Fibroblast of lung (primary cell): ENCODE data around the gene MYO5B. TPM values are rescaled to one million over a fixed set of nuclear protein-coding genes. Genes with fewer than 3 reads are reported as not detected.

Source experiments
- DNase-seq, 2 donors: peaks; one replicate each; pipeline versions ENCODE4 v3.0.0 to v3.0.0-alpha.2; 2010; ENCODE audit warnings: low read depth in 2 of 2
- H2AFZ ChIP-seq: 2 replicates; pipeline ENCODE4 v1.5.1; 2012; ENCODE audit warnings: low read length, control low read depth, inconsistent platforms
- H3K27ac ChIP-seq: 2 replicates; pipeline ENCODE4 v1.5.1; 2011; ENCODE audit warnings: low read length, control low read depth; ENCODE audit not compliant: insufficient read depth
- H3K27me3 ChIP-seq: 2 replicates; pipeline ENCODE4 v1.5.1; 2011; ENCODE audit warnings: mild to moderate bottlenecking, low read length; ENCODE audit not compliant: control insufficient read depth, insufficient read depth
- H3K36me3 ChIP-seq: 2 replicates; pipeline ENCODE4 v1.5.1; 2011; ENCODE audit warnings: low read length; ENCODE audit not compliant: control insufficient read depth, insufficient read depth
- H3K4me1 ChIP-seq: 2 replicates; pipeline ENCODE4 v1.5.1; 2011; ENCODE audit warnings: low read length; ENCODE audit not compliant: control insufficient read depth, insufficient read depth; ENCODE audit errors: extremely low read depth
- H3K4me2 ChIP-seq: 2 replicates; pipeline ENCODE4 v1.5.1; 2011; ENCODE audit warnings: low read length, control low read depth; ENCODE audit not compliant: insufficient read depth; ENCODE audit errors: extremely low read depth
- H3K4me3 ChIP-seq, 4 experiments: fragments of 200-600 bp in 1 of 4; sonication (generic) in 1 of 4; replicated peaks in 1 of 4; 2 replicates each; pipeline ENCODE4 v1.5.1; 2011 to 2016; ENCODE audit warnings: low read length in 4 of 4, low read depth in 3 of 4, mild to moderate bottlenecking in 3 of 4, control low read depth in 2 of 4, inconsistent platforms in 1 of 4, mixed read lengths in 1 of 4; ENCODE audit not compliant: insufficient read depth in 1 of 4; ENCODE audit errors: control extremely low read depth in 1 of 4
- H3K79me2 ChIP-seq: 2 replicates; pipeline ENCODE4 v1.5.1; 2012; ENCODE audit warnings: mild to moderate bottlenecking, low read length, inconsistent platforms; ENCODE audit not compliant: control insufficient read depth, insufficient read depth
- H3K9ac ChIP-seq: 2 replicates; pipeline ENCODE4 v1.5.1; 2011; ENCODE audit warnings: mild to moderate bottlenecking, low read length, control low read depth; ENCODE audit not compliant: insufficient read depth
- H3K9me3 ChIP-seq: 2 replicates; pipeline ENCODE4 v1.5.1; 2012; ENCODE audit warnings: low read depth, low read length; ENCODE audit not compliant: control insufficient read depth, insufficient read depth
- H4K20me1 ChIP-seq: 2 replicates; pipeline ENCODE4 v1.5.1; 2011; ENCODE audit warnings: low read length; ENCODE audit not compliant: control insufficient read depth, insufficient read depth; ENCODE audit errors: extremely low read depth
- EZH2 ChIP-seq: IDR thresholded peaks from 2 replicates; pipeline ENCODE4 v1.5.1; 2012; ENCODE audit warnings: low read length, control low read depth, mild to moderate bottlenecking; ENCODE audit errors: missing control alignments
- polyA plus RNA-seq, 2 donors: library from polyadenylated mRNA; depleted of rRNA in 1 of 2; stranded (reverse) in 1 of 2; unstranded in 1 of 2; fragments of >200 nt; gene quantifications; 2 replicates each; pipeline ENCODE4 v1.2.1, GENCODE V29; 2011 to 2012; ENCODE audit warnings: missing spikeins in 1 of 2
- total RNA-seq: library from RNA; depleted of rRNA; stranded (reverse); fragments of >200 nt; gene quantifications from 2 replicates; pipeline ENCODE4 v1.2.1, GENCODE V29; 2014
- TF ChIP-seq, protein P1 (sequence below), 2 donors: IDR thresholded peaks in 1 of 2; conservative IDR thresholded peaks in 1 of 2; 1 replicate in 1 of 2; 2 replicates in 1 of 2; pipeline ENCODE4 v1.5.1; 2011 to 2012; ENCODE audit warnings: low read length in 2 of 2, control low read depth in 1 of 2, inconsistent platforms in 1 of 2, low read depth in 1 of 2, mild to moderate bottlenecking in 1 of 2

MYO5B gene
- total and polyA plus RNA-seq, 2 donors (not counting 1 experiment from before 2014, with no cell fraction given), result under 0.01 to 0.06 TPM

DNA sequence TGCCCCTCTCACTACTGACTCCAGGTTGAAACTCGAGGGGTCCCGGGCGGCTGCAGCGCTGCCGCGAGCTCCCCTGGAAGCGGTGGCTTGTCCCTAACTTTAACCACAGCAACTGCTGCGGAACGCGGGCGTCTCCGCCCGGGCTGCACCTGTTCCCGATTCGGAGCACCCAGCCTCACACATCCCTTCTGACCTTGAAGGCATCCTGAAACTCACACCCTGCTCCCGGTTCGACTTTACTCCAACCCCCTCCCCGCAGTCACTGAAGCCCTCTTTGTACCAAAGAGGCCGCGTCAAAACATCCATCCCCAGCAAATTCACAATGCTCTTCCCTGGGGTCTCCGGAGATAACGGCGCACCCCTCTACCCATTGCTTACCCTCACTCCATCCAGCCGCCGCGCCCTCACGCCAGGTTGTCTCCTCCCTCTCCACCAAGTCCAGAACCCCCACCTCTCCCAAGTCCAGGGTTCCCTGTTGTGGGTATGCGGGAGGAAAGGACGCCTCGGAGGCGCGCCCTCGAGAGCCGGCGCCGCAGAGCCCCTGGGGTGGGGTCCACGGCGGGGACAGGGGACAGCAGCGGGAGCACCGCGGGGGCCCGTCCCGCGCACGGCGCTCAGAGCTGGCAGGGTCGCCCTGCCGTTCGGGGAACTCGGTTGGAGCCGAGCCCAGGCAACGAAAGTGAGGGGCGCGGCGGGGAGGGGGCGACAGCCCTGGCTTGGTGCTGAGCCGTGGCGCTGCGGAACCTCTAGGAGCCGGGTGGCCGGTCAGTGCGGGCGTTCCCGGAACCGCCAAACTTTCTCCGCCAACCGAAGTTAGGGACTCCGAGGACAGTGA, 934 bp downstream of the MYO5B start:
- Histone ChIP-seq H3K27me3 (peaks cover 14% of the 10 kb centered on the region), H3K27ac (no peak overlapping the region), H3K4me3 (no peak overlapping the region), H3K36me3 (no peaks in the 10 kb centered on the region), H3K4me1 (no peaks in the 10 kb centered on the region), H2AFZ (no peak overlapping the region), H3K79me2 (no peaks in the 10 kb centered on the region), H3K9me3 (no peaks in the 10 kb centered on the region), H4K20me1 (no peaks in the 10 kb centered on the region), H3K9ac (no peak overlapping the region), H3K4me2 (no peak overlapping the region)
- TF ChIP-seq, protein P1, sequence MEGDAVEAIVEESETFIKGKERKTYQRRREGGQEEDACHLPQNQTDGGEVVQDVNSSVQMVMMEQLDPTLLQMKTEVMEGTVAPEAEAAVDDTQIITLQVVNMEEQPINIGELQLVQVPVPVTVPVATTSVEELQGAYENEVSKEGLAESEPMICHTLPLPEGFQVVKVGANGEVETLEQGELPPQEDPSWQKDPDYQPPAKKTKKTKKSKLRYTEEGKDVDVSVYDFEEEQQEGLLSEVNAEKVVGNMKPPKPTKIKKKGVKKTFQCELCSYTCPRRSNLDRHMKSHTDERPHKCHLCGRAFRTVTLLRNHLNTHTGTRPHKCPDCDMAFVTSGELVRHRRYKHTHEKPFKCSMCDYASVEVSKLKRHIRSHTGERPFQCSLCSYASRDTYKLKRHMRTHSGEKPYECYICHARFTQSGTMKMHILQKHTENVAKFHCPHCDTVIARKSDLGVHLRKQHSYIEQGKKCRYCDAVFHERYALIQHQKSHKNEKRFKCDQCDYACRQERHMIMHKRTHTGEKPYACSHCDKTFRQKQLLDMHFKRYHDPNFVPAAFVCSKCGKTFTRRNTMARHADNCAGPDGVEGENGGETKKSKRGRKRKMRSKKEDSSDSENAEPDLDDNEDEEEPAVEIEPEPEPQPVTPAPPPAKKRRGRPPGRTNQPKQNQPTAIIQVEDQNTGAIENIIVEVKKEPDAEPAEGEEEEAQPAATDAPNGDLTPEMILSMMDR (conservative IDR thresholded peaks at IDR 0.05 in 1 of 2, IDR thresholded peaks at IDR 0.05 in 1 of 2; ENCODE audit: low read depth in 1 of 2, low read length in 2 of 2), result no peak
- TF ChIP-seq EZH2, result peak; percentile 85
- no peak for DNase-seq

DNA sequence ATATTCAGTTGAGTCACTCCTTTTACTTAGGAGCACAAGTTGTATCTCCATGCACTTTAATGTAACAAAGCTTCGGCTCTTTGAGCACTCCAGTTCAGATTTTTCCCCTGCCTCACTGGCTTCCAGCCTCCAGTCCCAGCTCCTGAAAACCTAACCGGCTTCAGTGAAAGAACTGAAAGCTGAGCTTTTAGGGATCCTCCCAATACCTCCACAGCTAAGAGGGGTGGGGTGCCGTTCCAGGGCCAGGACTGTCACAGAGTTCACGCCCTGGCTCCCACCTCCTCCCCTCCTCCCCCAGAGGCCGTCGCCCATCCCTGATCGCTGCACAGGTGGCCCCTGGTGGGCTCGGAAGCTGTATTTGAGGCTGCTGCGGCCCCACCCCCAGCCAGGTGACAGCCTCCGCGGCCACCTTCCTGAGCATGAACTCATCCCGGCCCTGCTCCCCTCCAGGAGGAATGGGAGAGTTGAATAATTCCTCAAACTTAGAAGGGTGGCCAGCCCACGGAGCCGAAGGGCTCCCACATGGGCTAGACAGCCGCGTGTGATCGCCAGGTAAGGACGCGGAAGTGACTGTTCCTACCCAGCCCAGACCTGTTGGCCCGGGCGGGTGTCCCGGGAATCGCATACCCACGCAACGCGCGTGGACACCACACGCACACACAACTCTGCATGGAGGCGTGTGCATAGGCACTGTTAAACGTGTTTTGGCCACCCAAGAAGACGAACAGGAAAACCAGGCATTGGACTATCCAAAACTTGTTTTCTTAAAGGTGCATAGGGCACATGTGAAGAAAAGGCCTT, 1.8 kb downstream of the MYO5B start:
- TF ChIP-seq, protein P1 (conservative IDR thresholded peaks at IDR 0.05 in 1 of 2, IDR thresholded peaks at IDR 0.05 in 1 of 2; ENCODE audit: low read depth in 1 of 2, low read length in 2 of 2), result no peak
- TF ChIP-seq EZH2, result no peak
- no peak overlapping the region for H3K9ac ChIP-seq

DNA sequence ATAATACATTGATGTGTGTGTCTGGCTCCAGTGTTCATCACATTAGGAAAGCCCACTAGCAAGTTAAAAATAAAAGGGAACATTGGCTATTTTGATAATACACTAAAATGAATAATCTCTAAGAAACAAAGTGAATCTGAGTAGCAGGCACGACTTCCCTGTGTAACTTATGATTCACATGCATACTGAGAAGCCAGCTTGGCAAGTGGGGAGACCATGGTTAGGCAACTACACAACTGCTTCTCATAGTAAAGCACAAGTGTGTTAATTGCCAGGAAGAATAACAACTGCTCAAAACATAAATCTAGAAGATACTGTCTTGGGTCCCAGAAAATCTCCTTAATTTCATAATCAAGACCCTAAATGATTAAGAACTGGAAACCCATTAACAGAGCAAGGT, 4.0 kb downstream of the MYO5B start:
- no peaks in the 10 kb centered on the region for H3K9me3 ChIP-seq
- DNase-seq, result peak in 1 of 2 donors; percentile 6
- no peak overlapping the region for H3K4me2 ChIP-seq
- no peaks in the 10 kb centered on the region for H4K20me1 ChIP-seq
- no peak overlapping the region for H3K9ac ChIP-seq
- peaks cover 10% of the 10 kb centered on the region for H3K27me3 ChIP-seq
- H2AFZ ChIP-seq, result no peak overlapping the region
- H3K27ac ChIP-seq, result no peak overlapping the region
- no peaks in the 10 kb centered on the region for H3K4me1 ChIP-seq
- no peak overlapping the region for H3K4me3 ChIP-seq
- no peaks in the 10 kb centered on the region for H3K36me3 ChIP-seq
- no peaks in the 10 kb centered on the region for H3K79me2 ChIP-seq
- TF ChIP-seq, protein P1 (conservative IDR thresholded peaks at IDR 0.05 in 1 of 2, IDR thresholded peaks at IDR 0.05 in 1 of 2; ENCODE audit: low read depth in 1 of 2, low read length in 2 of 2), result no peak
- no peak for TF ChIP-seq EZH2

More for the DNA sequence above, 1.8 kb downstream of the MYO5B start:
- Histone ChIP-seq H3K4me3 (no peak overlapping the region), H3K9me3 (no peaks in the 10 kb centered on the region), H3K27me3 (peaks cover 14% of the 10 kb centered on the region), H3K4me2 (no peak overlapping the region), H3K79me2 (no peaks in the 10 kb centered on the region), H2AFZ (no peak overlapping the region), H3K4me1 (no peaks in the 10 kb centered on the region), H4K20me1 (no peaks in the 10 kb centered on the region), H3K36me3 (no peaks in the 10 kb centered on the region), H3K27ac (no peak overlapping the region)
- DNase-seq, result no peak
